Omental fat pad (tissue), 4 donors: Measurements from ENCODE around the gene IL2RG. TPM values are rescaled to one million over a fixed set of nuclear protein-coding genes. Genes with fewer than 3 reads are reported as not detected.

ENCODE experiments used
- ATAC-seq: fragments of 150-250 bp; one replicate; pipeline ENCODE4 v1.9.1; 2016; ENCODE audit warnings: mild to moderate bottlenecking, moderate library complexity; ENCODE audit not compliant: low FRiP score
- DNase-seq: peaks from one replicate; pipeline ENCODE4 v3.0.0-alpha.2; 2019; ENCODE audit warnings: low spot score
- total RNA-seq, 4 donors: library from RNA; depleted of rRNA; stranded (reverse); fragments of >200 nt; gene quantifications; one replicate each; pipeline ENCODE4 v1.1.0, GENCODE V29; 2016
- TF ChIP-seq, protein P1 (sequence below), 3 donors: fragments of 450-650 bp; IDR thresholded peaks; one replicate each; pipeline ENCODE4 v1.5.1; 2016 to 2017; ENCODE audit warnings: antibody characterized with exemption in 3 of 3, mild to moderate bottlenecking in 3 of 3, moderate library complexity in 2 of 3

IL2RG gene
- total RNA-seq, 4 donors from 2014 or later, result 8.3 to 30.9 (median 15.6) TPM

DNA sequence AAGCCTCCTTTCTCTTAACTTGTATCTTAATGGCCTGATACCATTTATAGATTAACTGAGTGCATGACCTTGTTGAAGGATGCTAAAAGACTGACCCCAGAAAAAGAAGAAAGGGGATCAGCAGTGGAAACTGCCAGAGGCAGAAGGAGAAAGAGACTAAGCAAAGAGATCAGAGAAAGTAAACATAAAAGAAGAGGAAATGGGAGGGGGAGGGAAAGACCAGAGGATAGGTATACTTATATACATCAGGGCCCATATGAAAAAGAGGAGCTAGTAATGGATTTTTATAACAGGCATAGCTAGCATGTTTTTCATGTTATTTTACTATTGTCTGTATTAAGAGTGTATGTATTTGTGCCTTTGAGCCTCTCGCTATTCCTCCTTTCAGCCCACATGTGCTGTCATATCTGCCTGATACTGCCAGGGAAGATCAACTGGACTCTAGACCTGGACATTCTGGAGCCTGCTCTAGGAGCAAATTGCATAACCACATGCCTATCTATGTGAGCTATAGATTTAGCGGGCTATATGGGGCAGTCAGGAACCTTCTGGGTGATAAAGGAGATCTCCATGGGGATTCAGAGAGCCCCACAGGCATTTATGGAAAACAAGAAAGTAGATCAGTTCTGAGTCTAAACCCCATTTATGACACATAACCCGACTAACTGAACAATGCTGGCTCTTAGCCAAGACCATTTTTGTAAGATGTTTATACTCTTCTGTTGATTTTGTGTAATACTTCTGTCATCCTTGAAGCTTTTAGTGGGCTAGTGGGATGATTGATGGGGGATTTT is 29.9 kb downstream of the IL2RG start:
- no peak for DNase-seq
- TF ChIP-seq, protein P1, sequence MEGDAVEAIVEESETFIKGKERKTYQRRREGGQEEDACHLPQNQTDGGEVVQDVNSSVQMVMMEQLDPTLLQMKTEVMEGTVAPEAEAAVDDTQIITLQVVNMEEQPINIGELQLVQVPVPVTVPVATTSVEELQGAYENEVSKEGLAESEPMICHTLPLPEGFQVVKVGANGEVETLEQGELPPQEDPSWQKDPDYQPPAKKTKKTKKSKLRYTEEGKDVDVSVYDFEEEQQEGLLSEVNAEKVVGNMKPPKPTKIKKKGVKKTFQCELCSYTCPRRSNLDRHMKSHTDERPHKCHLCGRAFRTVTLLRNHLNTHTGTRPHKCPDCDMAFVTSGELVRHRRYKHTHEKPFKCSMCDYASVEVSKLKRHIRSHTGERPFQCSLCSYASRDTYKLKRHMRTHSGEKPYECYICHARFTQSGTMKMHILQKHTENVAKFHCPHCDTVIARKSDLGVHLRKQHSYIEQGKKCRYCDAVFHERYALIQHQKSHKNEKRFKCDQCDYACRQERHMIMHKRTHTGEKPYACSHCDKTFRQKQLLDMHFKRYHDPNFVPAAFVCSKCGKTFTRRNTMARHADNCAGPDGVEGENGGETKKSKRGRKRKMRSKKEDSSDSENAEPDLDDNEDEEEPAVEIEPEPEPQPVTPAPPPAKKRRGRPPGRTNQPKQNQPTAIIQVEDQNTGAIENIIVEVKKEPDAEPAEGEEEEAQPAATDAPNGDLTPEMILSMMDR (IDR thresholded peaks at IDR 0.05), result no peak
- no peak for ATAC-seq

DNA sequence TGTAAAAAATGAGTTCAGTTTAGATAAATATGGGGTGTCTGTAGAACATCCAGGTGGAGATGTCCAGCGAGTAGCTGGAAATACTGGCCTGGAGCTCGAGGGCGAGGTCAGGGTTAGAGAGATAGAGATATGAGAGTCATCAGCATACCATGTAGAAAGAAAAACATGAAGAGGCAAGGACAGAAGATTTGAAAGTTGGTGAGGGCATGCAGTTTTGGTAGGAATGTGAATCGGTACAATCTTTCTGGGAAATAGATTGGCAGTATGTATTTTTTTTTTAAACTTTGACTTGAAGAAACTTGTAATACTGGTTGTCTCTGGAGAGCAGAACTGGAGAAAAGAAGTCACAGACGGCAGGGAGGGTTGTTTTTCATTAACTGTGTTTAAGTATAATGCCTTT is 40.8 kb downstream of the IL2RG start:
- TF ChIP-seq, protein P1 (IDR thresholded peaks at IDR 0.05), result no peak
- ATAC-seq (no peak), DNase-seq (no peak)

DNA sequence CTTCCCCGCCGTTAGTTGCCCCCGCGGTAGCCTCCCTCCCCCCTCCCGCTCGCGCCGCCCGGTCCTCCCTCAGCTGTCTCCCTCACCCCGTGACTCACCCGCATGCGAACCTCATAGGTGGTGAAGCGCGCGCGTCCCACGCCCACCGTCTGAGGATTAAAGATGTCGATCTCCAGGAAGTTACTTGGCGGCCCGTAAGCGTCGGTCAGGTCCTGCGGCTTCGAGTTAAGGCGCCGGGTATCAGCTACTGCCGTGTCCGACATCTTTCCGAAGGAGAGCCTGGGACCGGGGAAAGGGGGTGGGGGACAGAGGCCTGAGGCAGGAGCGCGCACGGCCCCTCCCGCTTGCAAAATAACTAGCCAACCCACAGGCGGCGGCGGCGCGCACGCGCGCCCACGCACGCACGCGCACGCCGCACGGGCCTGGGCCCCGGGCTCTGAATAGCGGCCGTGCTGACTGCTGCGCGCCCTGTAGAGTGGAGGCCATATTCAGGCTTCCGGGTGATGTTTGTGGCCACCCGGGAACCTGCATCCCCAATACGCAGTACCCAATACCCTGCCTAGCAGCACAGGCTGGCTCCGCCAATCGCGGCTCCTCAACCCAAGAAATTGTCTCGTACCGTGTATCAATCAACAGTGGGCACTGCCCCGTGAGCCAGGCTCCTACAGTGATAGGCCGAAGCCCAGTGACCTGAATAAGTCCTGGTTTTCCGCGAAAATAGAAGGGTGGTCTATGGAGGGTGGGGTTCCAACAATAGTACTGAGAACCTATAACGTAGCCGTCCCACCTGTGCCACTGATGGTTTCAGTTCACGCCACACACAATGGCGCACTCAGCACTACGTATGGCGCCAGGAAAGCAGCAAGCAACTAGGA is 43.1 kb downstream of the IL2RG start, which contains the start of gene SNX12:
Gene SNX12 (minus strand): TSS at position 291 of the 875 bp plus-strand sequence. CDS start 28 bp downstream, at position 263.
- ATAC-seq, result peak; percentile 97
- peak; percentile 61 for DNase-seq
- TF ChIP-seq, protein P1 (IDR thresholded peaks at IDR 0.05), result peak in 2 of 3 donors; percentile 27 to 85

DNA sequence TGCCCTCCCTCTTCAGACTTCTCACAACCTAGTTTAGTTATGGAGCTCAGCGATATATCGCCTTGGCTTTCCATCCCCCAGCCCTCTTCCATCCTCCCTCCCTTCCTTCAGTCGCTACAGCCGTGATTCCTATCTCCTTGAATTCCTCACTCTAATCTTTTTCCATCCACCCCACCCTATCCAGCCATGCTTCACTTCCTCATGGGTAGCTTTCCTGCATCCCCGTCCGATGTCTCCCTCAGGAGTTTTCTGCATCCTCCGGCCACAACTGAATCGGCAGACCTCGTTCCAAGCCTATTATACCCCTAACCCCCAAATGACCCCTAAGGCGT is 43.7 kb downstream of the IL2RG start:
- TF ChIP-seq, protein P1 (IDR thresholded peaks at IDR 0.05), result no peak
- DNase-seq (no peak), ATAC-seq (peak; percentile 19)

DNA sequence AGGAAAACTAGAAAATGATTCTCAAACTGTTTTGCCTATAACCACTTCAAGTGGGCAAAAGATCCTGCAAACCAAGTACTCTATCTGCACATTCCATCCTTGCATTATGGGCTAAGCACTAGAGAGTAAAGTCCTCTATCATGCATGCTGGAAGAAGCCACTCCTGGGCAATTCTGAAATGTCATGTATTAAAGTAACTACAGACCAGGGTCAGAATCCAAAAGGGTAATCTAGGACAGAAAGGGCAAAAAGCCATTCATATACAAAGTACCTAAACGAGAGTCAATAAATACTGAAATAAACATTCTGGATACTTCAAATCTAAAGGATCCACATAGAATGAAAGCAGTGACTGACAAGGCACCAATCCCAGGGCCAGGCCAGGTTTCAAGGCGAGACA is 44.3 kb downstream of the IL2RG start:
- ATAC-seq, result no peak
- TF ChIP-seq, protein P1 (IDR thresholded peaks at IDR 0.05), result no peak

DNA sequence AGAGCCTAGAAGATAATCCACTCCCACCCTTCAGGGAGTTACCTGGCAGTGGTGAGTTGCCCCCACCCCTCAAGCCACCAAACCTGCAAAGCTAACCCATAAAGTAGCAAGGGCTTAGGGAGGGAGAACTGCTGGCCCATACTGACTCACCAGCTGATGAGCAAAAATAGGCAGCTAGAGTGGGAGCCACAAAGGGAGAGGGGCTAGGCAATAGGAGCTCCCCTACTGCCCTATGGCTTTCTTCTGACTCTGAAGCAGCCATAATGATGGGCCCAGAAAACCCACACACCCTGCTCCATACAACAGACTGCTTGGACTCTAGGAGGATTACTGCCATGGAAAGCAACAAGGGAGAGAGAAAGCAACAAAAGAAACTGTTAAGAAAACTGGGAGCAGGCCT is 51.2 kb downstream of the IL2RG start:
- TF ChIP-seq, protein P1 (IDR thresholded peaks at IDR 0.05), result no peak
- DNase-seq (no peak), ATAC-seq (no peak)

More for the DNA sequence above, 44.3 kb downstream of the IL2RG start:
- DNase-seq, result no peak
